Activated gamma-delta T cell treated with anti-CD3 and anti-CD28 coated beads, Interleukin-2, amount 50 U/mL, for 16 hours (primary cell): ENCODE measurements around the gene YEATS4.

Experiments
- DNase-seq: peaks from one replicate; pipeline ENCODE4 v3.0.0-alpha.2; 2020; ENCODE audit warnings: low read depth

The YEATS4 gene

GRCh38 chr12:69392179-69392928 is 32.8 kb downstream of the YEATS4 start:
- no peak for DNase-seq

- no peak for DNase-seq
These were observed 36.5 kb downstream of the YEATS4 start for GRCh38 chr12:69396041-69396440.

GRCh38 chr12:69396963-69397362 is 37.4 kb downstream of the YEATS4 start:
- DNase-seq: no peak

GRCh38 chr12:69397978-69398377 is 38.4 kb downstream of the YEATS4 start:
- DNase-seq: no peak

- no peak for DNase-seq
These were observed 42.4 kb downstream of the YEATS4 start for GRCh38 chr12:69401940-69402339.

- DNase-seq: no peak
These were observed 45.5 kb downstream of the YEATS4 start for GRCh38 chr12:69404851-69405565.

- DNase-seq: no peak
These were observed 46.0 kb downstream of the YEATS4 start for GRCh38 chr12:69405566-69405865.

GRCh38 chr12:69406217-69406616 is 46.7 kb downstream of the YEATS4 start:
- DNase-seq: no peak

GRCh38 chr12:69410571-69410970 is 51.0 kb downstream of the YEATS4 start:
- DNase-seq: no peak

GRCh38 chr12:69412655-69413054 is 53.1 kb downstream of the YEATS4 start:
- no peak for DNase-seq

- no peak for DNase-seq
These were observed 56.1 kb downstream of the YEATS4 start for GRCh38 chr12:69415471-69416275.

- DNase-seq: no peak
These were observed 57.7 kb downstream of the YEATS4 start for GRCh38 chr12:69417231-69417630.

- DNase-seq: no peak
These were observed 58.2 kb downstream of the YEATS4 start for GRCh38 chr12:69417741-69418167.

- DNase-seq: no peak
These were observed 60.2 kb downstream of the YEATS4 start for GRCh38 chr12:69419701-69420100.

GRCh38 chr12:69421548-69421947 is 62.0 kb downstream of the YEATS4 start:
- no peak for DNase-seq

GRCh38 chr12:69423037-69423905 is 63.7 kb downstream of the YEATS4 start:
- no peak for DNase-seq

GRCh38 chr12:69425417-69425816 is 65.9 kb downstream of the YEATS4 start:
- DNase-seq: no peak

- DNase-seq: no peak
These were observed 69.0 kb downstream of the YEATS4 start for GRCh38 chr12:69428351-69429073.

GRCh38 chr12:69430942-69431590 is 71.5 kb downstream of the YEATS4 start:
- no peak for DNase-seq

GRCh38 chr12:69431591-69432222 is 72.2 kb downstream of the YEATS4 start:
- DNase-seq: no peak
